ENCODE measurements around the gene PI16. TPM values are rescaled to one million over a fixed set of nuclear protein-coding genes. Genes with fewer than 3 reads are reported as not detected.
A peak's percentile ranks its signal among the peaks of the same experiment; 100 is the strongest.
"Not testable (repeated sequence)": the region's sequence is repeated elsewhere in the genome, so short reads cannot be mapped to it uniquely, and the experiment has no call there.

PI16 gene
- total RNA-seq, 6 experiments from 2014 or later: not detected

- Mint-ChIP-seq H3K4me3 (no peak overlapping the region), H3K36me3 (ENCODE audit: low read depth) (no peaks in the 10 kb centered on the region), H3K9me3 (no peaks in the 10 kb centered on the region), H3K4me1 (ENCODE audit: low read depth) (peaks cover 17% of the 10 kb centered on the region), H3K27ac (no peak overlapping the region), H3K27me3 (ENCODE audit: insufficient read depth) (peaks cover 1% of the 10 kb centered on the region)
- TF ChIP-seq, protein P1, sequence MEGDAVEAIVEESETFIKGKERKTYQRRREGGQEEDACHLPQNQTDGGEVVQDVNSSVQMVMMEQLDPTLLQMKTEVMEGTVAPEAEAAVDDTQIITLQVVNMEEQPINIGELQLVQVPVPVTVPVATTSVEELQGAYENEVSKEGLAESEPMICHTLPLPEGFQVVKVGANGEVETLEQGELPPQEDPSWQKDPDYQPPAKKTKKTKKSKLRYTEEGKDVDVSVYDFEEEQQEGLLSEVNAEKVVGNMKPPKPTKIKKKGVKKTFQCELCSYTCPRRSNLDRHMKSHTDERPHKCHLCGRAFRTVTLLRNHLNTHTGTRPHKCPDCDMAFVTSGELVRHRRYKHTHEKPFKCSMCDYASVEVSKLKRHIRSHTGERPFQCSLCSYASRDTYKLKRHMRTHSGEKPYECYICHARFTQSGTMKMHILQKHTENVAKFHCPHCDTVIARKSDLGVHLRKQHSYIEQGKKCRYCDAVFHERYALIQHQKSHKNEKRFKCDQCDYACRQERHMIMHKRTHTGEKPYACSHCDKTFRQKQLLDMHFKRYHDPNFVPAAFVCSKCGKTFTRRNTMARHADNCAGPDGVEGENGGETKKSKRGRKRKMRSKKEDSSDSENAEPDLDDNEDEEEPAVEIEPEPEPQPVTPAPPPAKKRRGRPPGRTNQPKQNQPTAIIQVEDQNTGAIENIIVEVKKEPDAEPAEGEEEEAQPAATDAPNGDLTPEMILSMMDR (IDR thresholded peaks at IDR 0.05): no peak
- DNase-seq: no peak
Measured at GRCh38 chr6:36944650-36945049, 9.9 kb upstream of the PI16 start.

- H3K27ac Mint-ChIP-seq: no peak overlapping the region
- H3K4me1 Mint-ChIP-seq (ENCODE audit: low read depth): peaks cover 22% of the 10 kb centered on the region
- H3K9me3 Mint-ChIP-seq: no peaks in the 10 kb centered on the region
- no peak overlapping the region for H3K4me3 Mint-ChIP-seq
- DNase-seq: no peak
- H3K27me3 Mint-ChIP-seq (ENCODE audit: insufficient read depth): peaks cover 1% of the 10 kb centered on the region
- TF ChIP-seq, protein P1 (IDR thresholded peaks at IDR 0.05): no peak
- 0 out of 2 replicates have a peak, but pooled peaks cover 3% of the 10 kb centered on the region for H3K36me3 Mint-ChIP-seq (ENCODE audit: low read depth)
Measured at GRCh38 chr6:36945301-36945700, 9.2 kb upstream of the PI16 start.

GRCh38 chr6:36946526-36946925 is 8.0 kb upstream of the PI16 start:
- TF ChIP-seq, protein P1 (IDR thresholded peaks at IDR 0.05): no peak
- H3K4me1 Mint-ChIP-seq (ENCODE audit: low read depth): peaks cover 23% of the 10 kb centered on the region
- no peak overlapping the region for H3K4me3 Mint-ChIP-seq
- H3K36me3 Mint-ChIP-seq (ENCODE audit: low read depth): 0 out of 2 replicates have a peak, but pooled peaks cover 3% of the 10 kb centered on the region
- DNase-seq: no peak
- no peak overlapping the region for H3K27ac Mint-ChIP-seq
- H3K27me3 Mint-ChIP-seq (ENCODE audit: insufficient read depth): peaks cover 1% of the 10 kb centered on the region; the same call in 1 of the 2 replicates
- H3K9me3 Mint-ChIP-seq: 0 out of 2 replicates have a peak, but pooled peaks cover 5% of the 10 kb centered on the region

DNA sequence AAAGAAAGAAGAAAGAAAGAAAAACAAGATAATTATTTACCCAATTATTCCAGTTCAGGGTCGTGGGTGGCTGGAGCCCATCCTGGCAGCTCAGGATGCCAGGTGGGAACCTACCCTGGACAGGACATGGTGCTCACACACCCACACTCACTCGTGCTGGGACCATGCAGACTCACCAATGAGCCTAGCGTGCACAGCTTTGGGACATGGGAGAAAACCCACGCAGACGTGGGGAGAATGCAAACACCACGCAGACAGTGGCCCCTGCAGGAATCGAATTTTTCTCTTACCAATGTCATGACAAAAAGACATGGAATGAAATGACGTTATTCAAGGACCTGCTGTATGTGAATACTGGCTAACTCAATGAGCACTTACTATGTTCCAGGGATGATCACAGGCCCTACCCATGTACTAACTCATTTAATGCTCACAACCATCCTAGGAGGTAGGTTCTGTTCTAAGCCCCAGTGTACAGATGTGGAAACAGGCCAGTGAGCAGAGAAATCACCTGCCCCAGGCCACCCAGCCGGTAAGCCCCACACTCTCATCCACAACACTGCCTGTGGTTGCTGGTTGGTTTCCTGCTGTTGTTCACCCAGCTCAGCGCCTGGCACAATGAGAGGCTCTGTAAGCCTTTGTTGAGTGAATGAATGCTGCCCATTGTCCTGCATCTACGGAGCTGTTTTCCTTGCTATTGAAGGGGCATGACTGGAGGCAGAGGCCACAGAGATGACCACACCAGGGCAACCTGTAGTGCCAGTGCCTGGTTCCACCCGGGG is 6.8 kb upstream of the PI16 start:
- Mint-ChIP-seq H3K27ac (no peak overlapping the region), H3K36me3 (ENCODE audit: low read depth) (0 out of 2 replicates have a peak, but pooled peaks cover 3% of the 10 kb centered on the region), H3K27me3 (ENCODE audit: insufficient read depth) (peaks cover 1% of the 10 kb centered on the region; the same call in 1 of the 2 replicates), H3K4me3 (no peak overlapping the region), H3K9me3 (0 out of 2 replicates have a peak, but pooled peaks cover 5% of the 10 kb centered on the region), H3K4me1 (ENCODE audit: low read depth) (peaks cover 16% of the 10 kb centered on the region)
- TF ChIP-seq, protein P1 (IDR thresholded peaks at IDR 0.05): no peak
- no peak for DNase-seq

DNA sequence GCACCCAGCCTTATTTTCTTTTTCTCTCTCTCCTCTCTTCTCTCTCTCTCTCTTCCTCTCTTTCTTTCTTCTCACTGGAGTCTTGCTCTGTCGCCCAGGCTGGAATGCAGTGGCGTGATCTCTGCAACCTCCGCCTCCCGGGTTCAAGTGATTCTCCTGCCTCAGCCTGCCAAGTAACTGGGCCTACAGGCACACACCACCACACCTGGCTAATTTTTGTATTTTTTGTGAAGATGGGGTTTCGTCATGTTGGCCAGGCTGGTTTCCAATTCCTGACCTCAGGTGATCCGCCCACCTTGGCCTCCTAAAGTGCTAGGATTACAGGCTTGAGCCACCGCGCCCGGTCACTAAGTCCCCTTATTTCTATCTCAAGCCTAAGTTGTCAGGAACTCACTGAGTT is 5.5 kb upstream of the PI16 start:
- DNase-seq; H3K27me3 Mint-ChIP-seq (ENCODE audit: insufficient read depth); H3K9me3 Mint-ChIP-seq; H3K36me3 Mint-ChIP-seq (ENCODE audit: low read depth); H3K4me3 Mint-ChIP-seq: not testable (repeated sequence)
- H3K27ac Mint-ChIP-seq: peak overlapping the region; percentile 74
- peaks cover 16% of the 10 kb centered on the region for H3K4me1 Mint-ChIP-seq (ENCODE audit: low read depth)

DNA sequence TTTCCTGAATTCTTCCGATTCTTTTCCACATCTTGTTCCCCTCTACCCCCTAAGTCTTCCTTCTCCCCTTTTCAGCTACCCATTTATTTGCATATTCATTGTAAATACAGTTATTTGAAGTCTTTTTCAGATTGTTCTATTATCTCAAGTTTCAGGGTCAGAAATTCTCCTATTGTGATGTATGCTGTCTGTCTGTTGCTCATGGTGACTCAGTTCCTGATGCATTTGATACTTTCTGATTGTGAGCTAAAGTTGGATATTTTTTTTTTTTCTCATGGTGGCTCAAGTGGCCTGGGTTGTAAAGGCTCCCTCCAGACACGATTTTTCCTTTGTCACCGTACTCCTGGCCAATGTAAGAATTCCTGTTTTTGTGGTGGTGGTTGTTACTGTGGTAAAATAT is 4.9 kb upstream of the PI16 start:
- Mint-ChIP-seq H3K27ac (peak overlapping the region; percentile 74), H3K9me3 (0 out of 2 replicates have a peak, but pooled peaks cover 5% of the 10 kb centered on the region), H3K4me1 (ENCODE audit: low read depth) (peaks cover 16% of the 10 kb centered on the region), H3K4me3 (0 out of 2 replicates have a peak overlapping the region, but pooled peaks have one; percentile 1), H3K36me3 (ENCODE audit: low read depth) (0 out of 2 replicates have a peak, but pooled peaks cover 3% of the 10 kb centered on the region), H3K27me3 (ENCODE audit: insufficient read depth) (no peaks in the 10 kb centered on the region)
- TF ChIP-seq, protein P1 (IDR thresholded peaks at IDR 0.05): no peak
- peak; percentile 40 for DNase-seq

Data from HFFc6 (cell line).